Stimulated activated CD8-positive, alpha-beta memory T cell treated with anti-CD3 and anti-CD28 coated beads, Interleukin-7, amount 100 ng/mL, for 24 hours (primary cell): ENCODE results near the gene PIP5K1C.

Experiments used
- DNase-seq: peaks from one replicate; pipeline ENCODE4 v3.0.0-alpha.2; 2020; ENCODE audit warnings: low read depth

The PIP5K1C gene

DNA sequence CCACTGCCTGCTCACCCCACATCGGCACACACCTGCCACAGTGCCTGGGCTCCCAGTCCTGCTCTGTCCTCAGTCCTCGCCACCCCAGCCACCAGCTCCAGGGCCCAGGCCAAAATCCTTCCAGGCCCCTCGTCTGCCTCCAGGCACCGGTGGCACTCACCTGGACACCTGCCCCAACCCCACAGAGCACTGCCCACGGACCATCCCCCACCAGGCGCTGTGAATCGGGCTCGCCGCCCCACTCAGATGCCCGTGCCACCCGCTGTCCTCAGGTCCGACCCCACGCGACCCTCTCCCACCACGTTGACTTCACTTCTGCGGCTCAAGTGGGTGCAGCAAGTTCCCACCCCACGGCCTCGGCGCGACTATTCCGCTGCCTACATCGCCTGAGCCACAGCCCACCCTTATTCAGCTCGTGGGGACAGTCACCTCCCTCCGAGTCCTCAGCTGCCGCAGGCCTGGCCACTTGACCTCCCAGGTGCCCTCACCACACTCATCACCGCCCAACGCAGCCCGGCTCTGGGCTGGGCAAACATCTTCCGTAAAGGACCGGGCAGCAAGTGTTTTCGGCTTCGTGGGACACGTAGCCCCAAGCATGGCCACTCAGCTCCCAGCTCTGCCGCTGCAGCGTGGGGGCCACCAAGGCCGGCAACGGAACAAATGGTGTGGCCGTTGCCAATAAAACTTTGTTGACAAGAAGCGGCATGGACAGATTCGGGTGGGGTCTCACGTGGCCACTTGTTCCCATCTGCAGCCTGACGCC, 5.7 kb downstream of the PIP5K1C start:
- DNase-seq, result no peak

DNA sequence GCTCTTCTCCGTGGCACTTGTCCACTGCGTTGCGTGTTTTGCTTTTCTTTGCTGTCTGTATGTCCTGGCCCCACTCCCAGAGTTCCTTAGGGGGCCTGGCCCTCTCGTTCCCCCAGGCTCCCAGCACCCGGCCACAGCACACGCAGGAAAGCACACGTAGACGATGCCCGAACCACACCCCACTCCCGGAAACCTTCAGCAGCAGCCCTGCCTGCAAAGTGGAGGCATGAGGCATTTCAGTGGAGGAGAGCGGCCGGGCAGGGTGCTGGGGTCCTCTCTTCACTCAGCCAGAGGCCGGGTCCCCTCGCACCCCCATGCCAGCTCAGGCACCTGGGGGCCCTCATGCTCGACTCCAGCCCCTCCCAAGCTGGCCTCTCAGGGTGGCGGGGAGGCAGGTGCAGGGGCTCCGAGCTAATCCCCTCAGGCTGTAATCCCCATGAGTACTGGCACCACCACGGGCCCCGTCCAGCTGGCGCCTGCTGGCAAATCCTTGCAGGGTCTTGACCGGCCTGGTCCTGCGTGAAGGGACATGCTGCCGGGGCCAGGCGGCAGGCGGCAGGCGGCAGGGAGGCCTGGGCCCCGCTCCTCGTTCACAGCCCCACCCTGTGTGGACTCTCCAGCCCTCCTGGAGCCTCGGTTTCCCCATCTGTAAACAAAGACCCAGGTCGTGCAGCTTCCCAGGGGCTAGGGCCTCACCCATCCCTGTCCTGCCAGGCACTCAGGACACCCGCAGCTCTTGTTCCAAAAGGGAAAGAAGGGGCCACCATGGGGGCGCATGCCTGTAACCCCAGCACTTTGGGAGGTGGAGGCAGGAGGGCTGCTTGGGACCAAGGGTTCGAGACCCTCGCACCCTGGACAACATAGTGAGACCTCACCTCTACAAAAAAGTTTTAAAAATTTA, 7.0 kb downstream of the PIP5K1C start:
- no peak for DNase-seq

DNA sequence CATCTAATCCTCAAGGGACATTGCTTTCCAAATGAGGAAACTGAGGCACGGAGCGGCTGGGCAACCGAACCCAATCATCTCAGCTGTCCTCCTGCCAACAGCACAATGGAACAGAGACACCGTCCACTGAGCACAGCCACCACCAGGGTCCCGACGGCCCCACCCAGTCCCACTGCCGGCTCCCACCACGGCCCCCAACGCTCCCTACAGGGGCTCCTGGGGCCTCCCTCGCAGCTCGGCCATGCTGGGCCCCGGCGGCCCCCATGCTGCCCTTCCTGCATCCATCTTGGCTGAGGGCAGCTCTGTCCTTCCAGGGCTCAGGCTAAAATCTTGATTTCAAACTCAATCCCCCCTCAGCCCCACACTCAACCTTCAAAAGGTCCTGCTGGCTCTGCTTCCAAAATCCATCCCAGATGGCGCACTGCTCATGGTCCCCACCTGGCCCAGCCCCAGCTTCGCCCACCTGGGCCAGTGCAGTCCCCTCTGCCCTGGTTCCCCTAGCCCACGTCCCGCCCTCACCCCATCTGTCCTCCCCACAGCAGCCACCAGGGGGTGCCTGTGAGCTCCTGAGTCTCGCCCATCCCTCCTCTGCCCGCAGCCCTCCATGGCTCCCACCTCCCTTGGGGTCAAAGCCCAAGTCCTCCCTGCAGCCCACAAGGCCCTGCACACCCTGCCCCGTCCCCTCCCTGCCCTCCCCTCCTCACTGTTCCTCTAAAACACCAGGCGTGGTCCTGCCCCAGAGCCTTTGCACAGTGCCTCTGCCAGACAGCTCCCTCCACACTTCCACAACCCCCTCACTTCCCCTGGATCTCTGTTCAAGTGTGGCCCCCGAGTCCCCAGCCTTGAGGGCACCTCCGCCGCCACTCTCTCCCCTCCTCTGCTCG, 7.9 kb downstream of the PIP5K1C start:
- peak; percentile 26 for DNase-seq

DNA sequence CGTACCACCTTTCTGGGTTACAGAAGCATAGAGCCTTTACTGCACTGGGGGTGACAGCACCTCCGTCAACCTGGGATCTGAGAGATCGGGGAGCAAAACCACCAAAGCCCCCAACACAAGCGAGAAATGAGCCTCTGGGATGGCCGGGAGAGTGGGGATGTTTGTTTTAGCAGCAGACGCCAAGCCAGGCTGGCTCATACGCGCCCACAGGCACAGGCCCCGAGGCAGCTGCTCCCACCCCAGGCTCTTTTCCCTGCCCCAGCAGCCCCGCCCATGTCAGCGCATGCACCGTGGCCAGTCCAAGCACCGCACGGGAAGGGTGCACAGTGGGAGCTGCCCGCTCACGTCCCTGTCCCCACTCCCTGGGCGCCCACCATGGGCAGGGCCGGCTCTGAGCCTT, 8.5 kb downstream of the PIP5K1C start:
- no peak for DNase-seq

DNA sequence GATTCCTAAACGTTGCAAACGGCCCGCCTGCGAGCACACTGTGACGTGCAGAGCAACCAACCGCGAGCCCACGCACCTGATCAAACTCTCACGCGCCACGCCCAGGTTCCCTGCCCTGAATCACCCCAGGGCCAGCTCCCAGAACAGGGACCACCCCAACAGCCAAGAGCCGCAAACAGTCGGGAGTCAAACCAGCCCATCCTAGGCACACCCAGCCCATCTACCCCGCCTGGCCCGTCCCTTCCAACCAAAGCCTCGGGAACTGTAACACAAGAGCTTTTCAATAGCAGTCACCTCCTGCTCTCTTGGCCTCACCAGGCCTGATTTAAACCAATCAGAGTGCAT, 8.9 kb downstream of the PIP5K1C start:
- DNase-seq, result no peak

DNA sequence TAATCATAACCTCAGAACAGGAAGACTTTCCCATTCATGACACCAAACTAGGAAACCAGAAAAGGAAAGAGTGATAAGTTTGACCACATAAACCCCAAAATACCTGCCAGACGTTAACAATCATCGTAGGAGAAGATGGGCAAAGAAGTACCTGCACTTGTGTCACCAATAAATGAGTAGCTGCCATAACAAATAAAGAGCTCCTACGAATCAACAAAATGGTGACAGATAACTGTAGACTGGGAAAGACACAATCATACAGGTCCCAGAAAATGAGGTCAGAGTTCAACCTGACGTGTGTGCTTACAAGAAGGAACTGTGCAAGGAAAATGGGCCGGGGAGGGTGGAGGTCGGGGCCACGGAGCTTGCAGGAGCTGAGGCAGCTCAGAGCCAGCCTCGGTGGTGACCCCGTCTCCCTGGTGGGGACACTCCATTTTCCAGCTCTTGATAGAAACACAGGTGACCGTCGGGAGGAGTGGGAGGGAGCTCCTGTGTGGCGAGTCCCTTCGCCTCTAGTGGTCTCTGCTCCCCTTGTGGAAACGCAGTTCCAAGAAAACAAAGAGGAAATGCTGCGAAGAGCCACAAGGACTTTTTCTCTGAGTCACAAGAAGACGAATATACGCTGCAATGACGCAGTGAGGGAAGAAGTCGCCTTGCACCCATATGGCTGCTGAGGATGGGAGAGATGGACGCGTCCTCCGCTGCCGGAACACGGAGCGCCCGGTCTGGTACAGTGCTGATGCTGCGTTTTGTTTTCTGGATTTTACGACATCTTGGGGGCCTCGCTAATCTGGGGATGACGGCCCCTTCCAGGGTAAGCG, 9.5 kb downstream of the PIP5K1C start:
- no peak for DNase-seq

DNA sequence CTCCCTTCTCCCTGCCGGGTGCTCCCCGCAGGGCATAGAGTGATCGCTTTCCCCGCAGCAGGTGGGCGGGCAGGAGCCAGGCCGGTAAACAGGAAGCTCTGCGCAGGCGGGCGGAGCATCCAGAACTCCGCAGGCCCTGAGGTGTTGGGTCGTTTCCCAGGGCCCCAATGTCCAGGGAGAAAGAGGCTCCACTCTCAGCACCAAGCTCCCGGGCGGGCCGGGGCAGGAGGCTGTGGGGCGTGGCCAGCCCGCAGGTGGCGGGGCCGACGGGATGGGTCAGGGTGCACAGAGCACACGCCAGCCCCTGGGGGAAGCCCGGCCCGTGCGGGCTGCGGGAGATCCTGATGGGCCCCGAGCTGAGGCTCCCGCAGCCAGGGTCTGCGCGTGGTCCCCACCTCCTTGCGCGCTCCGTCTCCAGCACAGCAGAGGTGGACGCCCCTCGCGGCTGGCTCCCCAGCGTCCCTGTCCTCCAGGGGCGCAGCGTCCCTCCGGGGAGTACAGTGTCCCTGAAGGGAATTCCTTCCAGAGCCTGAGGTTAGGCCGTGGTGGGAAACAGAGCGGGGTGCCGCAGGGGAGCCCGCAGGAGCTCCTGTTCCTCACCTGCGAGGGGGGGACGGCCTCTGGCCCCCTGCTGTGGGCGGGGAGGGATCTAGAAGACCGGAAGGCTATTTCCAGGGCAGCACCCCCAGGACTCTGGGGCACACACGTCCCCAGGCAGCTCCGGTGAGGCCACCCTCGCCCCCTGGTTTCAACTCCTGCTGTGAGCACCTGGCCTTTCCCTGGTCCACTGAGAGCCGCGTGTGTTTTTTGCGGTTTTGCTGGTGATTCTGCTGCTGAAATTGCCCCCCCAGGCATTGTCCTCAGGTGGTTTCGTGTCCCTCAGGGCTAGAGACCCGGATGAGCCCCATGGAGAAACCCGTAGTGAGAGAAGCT, 12.2 kb downstream of the PIP5K1C start:
- DNase-seq, result no peak

DNA sequence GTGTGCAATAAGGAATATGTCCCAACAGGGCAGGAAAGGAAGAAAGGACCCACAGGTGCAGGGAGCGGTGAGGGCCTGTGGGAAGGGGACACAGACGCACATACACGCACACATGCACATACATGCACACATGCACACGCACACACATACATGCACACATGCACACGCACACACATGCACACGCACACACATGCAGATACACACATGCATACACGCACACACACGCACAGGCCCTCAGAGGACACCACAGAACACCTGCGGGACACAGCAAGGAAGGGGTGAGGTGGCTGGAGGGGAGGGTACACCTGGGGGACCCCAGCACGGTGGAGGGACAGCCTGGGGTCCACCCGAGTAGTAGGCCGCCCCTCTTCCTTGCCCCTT, 12.9 kb downstream of the PIP5K1C start:
- no peak for DNase-seq

DNA sequence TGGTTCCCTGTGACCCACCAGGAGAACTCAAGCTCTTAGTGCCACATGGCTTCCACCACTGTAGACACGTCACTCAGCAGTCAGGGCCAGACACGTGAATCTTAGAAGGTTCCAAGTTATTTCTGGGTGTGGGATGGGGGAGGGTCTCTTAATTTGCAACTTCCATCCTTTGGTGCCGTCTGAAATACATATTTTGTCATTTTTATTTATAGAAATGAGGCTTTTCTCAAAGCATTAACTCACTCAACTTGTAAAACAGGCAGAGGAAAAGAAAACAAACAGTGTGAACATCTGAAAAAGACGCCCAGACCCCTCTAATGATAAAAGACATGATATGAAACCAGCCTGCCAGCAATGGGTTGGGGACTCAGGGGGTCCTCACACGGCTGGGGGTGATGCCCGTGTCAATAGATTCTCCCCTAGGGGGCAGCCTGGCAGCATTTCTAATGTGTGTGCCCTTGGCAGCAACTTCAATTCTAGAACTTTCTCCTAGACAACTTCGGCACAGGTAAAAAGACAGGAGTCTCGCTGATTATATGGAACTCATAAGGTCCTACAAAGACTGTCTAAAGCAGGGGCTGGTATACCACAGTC, 15.4 kb downstream of the PIP5K1C start:
- DNase-seq, result no peak

DNA sequence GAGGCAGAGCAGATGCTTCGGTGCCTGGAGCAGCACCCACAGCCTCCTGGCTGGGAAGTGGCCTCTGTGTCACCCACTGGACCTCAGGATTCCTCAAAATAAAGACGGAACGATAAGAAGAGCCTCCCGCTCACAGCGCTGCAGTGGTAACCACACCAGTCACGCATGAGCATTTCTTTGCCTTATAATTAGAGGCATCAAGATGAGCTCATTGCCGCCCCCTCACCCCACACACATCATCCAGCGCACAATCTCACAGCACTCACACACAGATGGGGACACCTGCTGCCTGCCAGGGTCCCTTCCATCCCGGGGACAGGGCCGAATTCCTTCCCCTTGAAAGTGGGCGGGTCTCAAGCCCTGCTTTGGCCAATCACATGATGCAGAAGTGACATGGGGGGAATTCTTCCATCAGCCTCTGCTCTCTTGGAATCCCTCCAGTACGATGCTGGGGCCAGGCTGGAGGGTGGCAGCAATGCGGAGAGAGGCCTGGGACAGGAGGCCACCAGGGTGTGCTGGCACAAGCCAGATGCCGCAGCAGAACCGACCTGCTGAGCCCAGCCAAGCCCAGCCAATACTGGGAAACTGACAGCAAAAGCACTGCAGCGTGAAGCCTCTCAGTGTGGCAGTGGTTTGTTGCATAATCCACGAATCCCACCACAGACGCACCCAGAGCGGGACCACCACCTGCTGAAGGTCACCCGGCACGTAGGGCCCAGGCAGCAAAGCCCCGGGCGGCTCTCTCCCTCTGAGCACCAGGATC, 16.0 kb downstream of the PIP5K1C start:
- no peak for DNase-seq

DNA sequence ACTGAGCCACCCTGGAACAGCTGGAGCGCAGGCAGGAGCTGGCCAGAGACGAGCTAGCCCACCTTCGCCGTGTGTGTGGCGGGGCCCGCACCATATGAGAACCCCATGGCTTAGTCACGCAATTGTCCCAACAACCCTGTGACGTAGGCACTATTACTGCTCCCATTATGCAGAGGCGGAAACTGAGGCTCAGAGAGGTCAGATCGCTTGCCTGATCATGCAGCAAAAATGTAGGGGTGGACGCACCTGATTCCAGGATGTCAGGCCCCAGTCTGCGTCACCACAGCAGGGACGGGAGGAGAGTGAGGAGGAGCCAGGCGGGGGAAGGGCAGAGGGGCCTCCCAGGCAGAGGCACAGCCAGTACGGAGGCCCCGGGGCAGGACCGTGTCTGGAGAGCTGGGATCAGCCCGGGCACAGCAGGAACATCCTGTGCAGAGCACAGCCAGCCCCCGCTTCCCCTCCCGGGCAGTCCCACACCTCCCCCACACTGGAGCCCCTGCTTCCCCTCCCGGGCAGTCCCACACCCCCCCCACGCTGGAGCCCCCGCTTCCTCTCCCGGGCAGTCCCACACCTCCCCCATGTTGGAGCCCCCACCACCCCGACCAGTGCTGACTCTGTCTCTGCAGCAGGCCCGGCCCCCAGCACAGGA, 16.7 kb downstream of the PIP5K1C start:
- DNase-seq, result no peak

DNA sequence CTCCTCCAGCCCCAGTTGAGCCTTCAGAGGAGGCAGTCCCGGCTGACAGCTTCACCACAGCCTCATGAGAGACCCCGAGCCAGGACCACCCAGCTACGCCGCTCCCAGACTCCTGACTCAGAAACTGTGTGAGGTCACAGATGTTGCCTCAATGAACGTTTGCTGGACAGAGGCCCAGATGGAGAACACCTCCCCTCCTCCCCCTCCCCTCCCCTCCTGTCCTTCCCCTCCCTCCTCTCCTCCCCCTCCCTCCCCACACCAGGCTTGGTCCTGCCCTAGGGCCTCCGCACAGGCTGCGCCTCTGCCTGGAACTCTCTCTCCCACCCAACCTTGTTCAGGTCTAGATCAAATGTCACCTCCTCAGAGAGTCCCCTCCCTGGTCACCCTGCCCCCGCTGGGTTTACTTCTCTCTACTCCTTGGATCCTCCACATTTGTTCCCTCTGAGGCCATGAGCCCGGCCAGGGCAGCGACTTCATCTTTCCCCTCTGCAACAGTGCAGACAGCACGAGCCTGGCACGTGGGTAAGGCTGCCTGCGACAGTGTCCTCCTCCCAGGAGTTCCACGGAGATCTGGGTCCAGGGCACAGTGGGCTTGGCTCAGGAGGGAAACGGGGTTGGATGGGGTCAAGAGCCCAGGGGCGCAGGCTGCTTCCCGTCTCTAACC, 17.4 kb downstream of the PIP5K1C start:
- no peak for DNase-seq

DNA sequence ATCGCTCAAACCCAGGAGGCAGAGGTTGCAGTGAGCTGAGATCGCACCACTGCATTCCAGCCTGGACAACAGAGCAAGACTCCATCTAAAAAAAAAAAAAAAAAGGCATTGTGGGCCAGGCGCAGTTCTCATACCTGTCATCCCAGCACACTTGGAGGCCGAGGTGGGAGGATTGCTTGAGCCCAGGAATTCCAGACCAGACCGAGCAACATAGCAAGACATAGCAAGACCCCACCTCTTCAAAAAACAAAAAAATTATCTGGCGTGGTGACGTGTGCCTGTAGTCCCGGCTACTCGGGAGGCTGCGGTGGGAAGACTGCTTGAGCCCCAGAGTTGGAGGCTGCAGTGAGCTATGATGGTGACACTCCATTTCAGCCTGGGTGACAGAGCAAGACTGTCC, 18.0 kb downstream of the PIP5K1C start:
- DNase-seq, result no peak

DNA sequence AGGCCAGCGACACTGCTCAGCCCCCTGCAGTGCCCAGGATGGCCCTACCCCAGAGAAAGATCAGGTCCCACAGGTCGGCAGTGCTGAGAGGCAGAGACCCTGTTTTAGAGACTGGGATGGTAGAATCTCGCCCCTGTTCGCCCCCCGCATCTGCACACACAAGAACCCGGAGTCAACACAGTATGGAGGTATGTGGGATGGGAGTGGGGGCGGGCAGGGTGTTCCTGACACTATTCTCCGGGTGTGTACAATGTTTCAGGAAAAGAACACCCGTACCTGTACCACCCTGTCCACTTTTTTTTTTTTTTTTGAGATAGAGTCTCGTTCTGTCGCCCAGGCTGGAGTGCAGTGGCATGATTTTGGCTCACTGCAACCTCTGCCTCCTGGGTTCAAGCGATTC, 19.3 kb downstream of the PIP5K1C start:
- no peak for DNase-seq

DNA sequence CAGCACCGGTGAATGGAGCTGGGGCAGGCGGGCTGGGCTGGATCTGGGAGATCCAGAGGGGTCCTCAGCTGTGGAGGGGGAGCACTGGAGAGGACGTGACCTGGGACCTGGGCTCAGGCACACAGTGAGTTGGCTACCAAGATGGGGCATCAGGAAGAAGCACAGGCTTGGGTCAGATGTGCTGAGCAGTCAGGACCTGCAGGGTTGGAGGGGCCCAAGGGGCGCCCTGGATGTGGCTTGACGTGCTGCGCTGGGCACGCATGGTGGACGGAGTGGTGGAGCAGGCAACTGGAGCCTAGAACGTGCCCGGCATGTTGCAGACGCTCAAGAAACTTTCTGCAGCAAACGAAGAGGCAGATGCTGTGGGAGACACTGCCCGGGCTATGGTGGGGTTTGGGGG, 20.7 kb downstream of the PIP5K1C start:
- no peak for DNase-seq

DNA sequence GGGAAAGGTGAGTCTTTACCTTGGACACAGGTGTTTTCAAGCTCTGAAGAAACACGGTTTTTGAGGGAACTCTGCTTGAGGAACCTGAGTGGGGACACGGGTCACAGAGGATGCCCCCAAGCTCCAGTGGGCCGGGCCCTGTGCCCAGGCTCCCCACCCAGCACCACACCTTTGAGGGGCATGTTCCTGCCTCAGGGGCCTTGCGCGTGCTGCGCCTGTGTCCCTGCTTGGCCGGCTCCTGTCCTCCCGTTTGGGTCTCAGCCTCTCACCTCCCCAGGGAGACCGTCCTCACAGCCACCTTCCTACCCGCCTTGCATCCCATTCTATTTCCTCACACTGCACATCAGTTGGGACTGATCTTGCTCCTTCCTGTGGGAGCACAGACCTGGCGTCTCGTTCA, 21.1 kb downstream of the PIP5K1C start:
- no peak for DNase-seq

DNA sequence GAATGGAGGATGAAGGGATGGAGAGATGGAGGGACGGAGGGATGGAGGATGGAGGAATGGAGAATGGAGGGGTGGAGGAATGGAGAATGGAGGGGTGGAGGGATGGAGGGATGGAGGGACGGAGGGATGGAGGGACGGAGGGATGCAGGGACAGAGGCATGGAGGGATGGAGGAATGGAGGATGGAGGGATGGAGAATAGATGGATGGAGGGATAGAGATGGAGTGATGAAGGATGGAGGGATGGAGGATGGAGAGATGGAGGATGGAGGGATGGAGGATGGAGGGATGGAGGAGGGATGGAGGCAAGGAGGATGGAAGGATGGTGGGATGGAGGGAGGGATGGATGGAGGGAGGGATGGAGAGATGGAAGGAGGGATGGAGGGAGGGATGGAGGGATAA, 22.1 kb downstream of the PIP5K1C start:
- no peak for DNase-seq
